ENCODE results near the gene ABCA2.

DNA sequence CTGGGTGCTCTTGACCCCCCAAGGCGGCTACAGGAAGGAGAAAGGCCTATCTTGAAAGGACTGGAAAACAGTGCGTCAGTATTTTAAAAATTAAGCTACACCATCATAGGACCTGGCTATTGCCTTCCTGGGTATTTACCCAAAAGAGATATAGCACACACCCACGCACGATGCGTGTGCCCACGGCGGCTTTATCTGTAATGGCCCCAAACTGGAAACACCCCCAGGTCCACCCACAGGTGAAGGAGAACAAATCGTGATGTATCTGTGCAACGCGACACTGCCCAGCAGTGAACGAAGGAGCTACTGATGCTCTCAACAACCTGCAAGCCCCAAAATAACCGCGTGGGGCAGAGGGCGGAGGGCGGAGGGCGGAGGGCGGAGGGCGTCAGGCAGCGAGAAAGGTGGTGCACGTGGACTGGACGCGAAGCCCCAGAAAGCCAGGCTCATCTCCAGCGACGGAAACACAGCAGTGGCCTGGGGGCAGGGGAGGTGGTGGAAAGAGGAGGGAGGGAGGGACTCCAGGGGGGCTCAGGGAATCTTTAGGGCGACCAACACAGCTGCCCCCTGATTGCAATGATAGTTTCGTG, 63.1 kb downstream of the ABCA2 start:
- TF ChIP-seq EP300 (IDR thresholded peaks at IDR 0.05) (no peak), POLR2A (IDR thresholded peaks at IDR 0.05) (no peak)
- TF ChIP-seq, protein P1, sequence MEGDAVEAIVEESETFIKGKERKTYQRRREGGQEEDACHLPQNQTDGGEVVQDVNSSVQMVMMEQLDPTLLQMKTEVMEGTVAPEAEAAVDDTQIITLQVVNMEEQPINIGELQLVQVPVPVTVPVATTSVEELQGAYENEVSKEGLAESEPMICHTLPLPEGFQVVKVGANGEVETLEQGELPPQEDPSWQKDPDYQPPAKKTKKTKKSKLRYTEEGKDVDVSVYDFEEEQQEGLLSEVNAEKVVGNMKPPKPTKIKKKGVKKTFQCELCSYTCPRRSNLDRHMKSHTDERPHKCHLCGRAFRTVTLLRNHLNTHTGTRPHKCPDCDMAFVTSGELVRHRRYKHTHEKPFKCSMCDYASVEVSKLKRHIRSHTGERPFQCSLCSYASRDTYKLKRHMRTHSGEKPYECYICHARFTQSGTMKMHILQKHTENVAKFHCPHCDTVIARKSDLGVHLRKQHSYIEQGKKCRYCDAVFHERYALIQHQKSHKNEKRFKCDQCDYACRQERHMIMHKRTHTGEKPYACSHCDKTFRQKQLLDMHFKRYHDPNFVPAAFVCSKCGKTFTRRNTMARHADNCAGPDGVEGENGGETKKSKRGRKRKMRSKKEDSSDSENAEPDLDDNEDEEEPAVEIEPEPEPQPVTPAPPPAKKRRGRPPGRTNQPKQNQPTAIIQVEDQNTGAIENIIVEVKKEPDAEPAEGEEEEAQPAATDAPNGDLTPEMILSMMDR (IDR thresholded peaks at IDR 0.05) = no peak
